Sigmoid colon (tissue), 7 donors: Measurements from ENCODE around the gene ADRA2B. TPM values are rescaled to one million over a fixed set of nuclear protein-coding genes. Genes with fewer than 3 reads are reported as not detected.

Source experiments
- DNase-seq: peaks from one replicate; pipeline ENCODE4 v3.0.0-alpha.2; 2019
- H3K27ac ChIP-seq, 4 donors: fragments of 200-600 bp; sonication (generic); one replicate each; pipeline ENCODE4 v1.5.1; 2016 to 2019; ENCODE audit warnings: mild to moderate bottlenecking in 1 of 4
- H3K27me3 ChIP-seq, 3 donors: fragments of 200-600 bp; sonication (generic); one replicate each; pipeline ENCODE4 v1.5.1; 2019; ENCODE audit warnings: mild to moderate bottlenecking in 1 of 3
- H3K36me3 ChIP-seq, 4 donors: fragments of 200-600 bp; sonication (generic); one replicate each; pipeline ENCODE4 v1.5.1; 2016 to 2019
- H3K4me1 ChIP-seq, 4 donors: fragments of 200-600 bp; sonication (generic); one replicate each; pipeline ENCODE4 v1.5.1; 2017 to 2019
- H3K4me3 ChIP-seq, 4 donors: fragments of 200-600 bp; sonication (generic); one replicate each; pipeline ENCODE4 v1.5.1; 2017 to 2019; ENCODE audit warnings: mild to moderate bottlenecking in 2 of 4, moderate library complexity in 1 of 4
- H3K9me3 ChIP-seq, 4 donors: fragments of 200-600 bp in 3 of 4; sonication (generic) in 3 of 4; one replicate each; pipeline versions ENCODE4 v1.5.1 to v1.6.1; 2013 to 2019
- EP300 ChIP-seq, 4 donors: sonication (generic); formaldehyde crosslinking; IDR thresholded peaks; one replicate each; pipeline ENCODE4 v1.6.1; 2017; ENCODE audit warnings: antibody characterized with exemption in 4 of 4
- POLR2A ChIP-seq, 2 donors: fragments of 450-650 bp; IDR thresholded peaks; one replicate each; pipeline ENCODE4 v1.6.1; 2016; ENCODE audit warnings: antibody characterized with exemption in 2 of 2, mild to moderate bottlenecking in 2 of 2, moderate library complexity in 2 of 2
- POLR2AphosphoS5 ChIP-seq, 4 donors: sonication (generic); formaldehyde crosslinking; IDR thresholded peaks; one replicate each; pipeline ENCODE4 v1.6.1; 2017; ENCODE audit warnings: antibody characterized with exemption in 4 of 4
- WGBS, 2 donors: extraction: QIAGEN DNeasy Blood & Tissue Kit; methylation state at CpG; one replicate each; pipeline ENCODE4 v1.1.7; 2013; 5-methylcytosine and 5-hydroxymethylcytosine counted together
- intact Hi-C: fragments of 100-400 bp; cut with DNase I; formaldehyde crosslinking; loops from one replicate; pipeline ENCODE4 v1.15.1; 2023
- polyA plus RNA-seq, 3 donors: library from polyadenylated mRNA; stranded (reverse); fragments of 200-250 nt; gene quantifications; one replicate each; pipeline ENCODE4 v1.2.3, GENCODE V29; 2013
- total RNA-seq, 4 donors: library from RNA; depleted of rRNA; stranded (reverse); fragments of >200 nt; gene quantifications; one replicate each; pipeline ENCODE4 v1.1.0, GENCODE V29; 2016
- TF ChIP-seq, protein P1 (sequence below), 4 experiments: fragments of 450-650 bp in 3 of 4; fragments of 200-600 bp in 1 of 4; IDR thresholded peaks; one replicate each; pipeline ENCODE4 v1.5.1; 2016 to 2019; ENCODE audit warnings: antibody characterized with exemption in 4 of 4, mild to moderate bottlenecking in 3 of 4, moderate library complexity in 2 of 4
- donor health status: healthy with polysubstance abuse.
- donor health status: Bipolar disorder and iron deficiency.
- donor health status: healthy.

The ADRA2B gene
- total and polyA plus RNA-seq, 7 donors, result under 0.01 to 1.4 (median 0.54) TPM; not detected in 1

DNA sequence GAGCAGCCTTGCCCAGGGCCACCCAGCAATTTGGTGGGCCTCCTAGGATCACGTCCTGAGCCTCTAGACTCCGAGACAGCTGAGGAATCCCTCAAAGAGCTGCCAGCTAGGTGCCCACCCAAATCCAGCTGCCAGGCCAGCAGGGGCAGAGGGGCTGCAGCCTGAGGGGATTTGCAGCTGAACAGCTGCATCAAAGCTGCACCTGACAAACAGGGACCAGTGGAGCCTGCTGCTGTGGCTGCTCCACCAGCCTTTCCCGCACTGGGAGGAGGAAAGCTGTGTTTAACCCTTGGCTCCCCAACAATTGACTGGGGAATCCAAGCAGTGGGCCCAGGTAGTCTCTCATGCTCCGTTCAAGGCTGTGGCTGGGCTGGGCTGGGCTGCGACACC lies 8.2 kb downstream of the ADRA2B start:
- no peak overlapping the region for H3K4me3 ChIP-seq
- no peaks in the 10 kb centered on the region for H3K36me3 ChIP-seq
- H3K27me3 ChIP-seq, result peaks cover 0 to 5% (median 0%) of the 10 kb centered on the region in 3 donors
- peaks cover 0 to 18% (median 7%) of the 10 kb centered on the region in 4 donors for H3K9me3 ChIP-seq
- WGBS, 2 donors, result 58 to 60% methylated on average over 5 of the region's 5 CpGs
- TF ChIP-seq POLR2A (IDR thresholded peaks at IDR 0.05), result no peak
- TF ChIP-seq, protein P1, sequence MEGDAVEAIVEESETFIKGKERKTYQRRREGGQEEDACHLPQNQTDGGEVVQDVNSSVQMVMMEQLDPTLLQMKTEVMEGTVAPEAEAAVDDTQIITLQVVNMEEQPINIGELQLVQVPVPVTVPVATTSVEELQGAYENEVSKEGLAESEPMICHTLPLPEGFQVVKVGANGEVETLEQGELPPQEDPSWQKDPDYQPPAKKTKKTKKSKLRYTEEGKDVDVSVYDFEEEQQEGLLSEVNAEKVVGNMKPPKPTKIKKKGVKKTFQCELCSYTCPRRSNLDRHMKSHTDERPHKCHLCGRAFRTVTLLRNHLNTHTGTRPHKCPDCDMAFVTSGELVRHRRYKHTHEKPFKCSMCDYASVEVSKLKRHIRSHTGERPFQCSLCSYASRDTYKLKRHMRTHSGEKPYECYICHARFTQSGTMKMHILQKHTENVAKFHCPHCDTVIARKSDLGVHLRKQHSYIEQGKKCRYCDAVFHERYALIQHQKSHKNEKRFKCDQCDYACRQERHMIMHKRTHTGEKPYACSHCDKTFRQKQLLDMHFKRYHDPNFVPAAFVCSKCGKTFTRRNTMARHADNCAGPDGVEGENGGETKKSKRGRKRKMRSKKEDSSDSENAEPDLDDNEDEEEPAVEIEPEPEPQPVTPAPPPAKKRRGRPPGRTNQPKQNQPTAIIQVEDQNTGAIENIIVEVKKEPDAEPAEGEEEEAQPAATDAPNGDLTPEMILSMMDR (IDR thresholded peaks at IDR 0.05), result no peak
- DNase-seq, result no peak
- intact Hi-C loops, result no loop called here
- peaks cover 0 to 11% (median 3%) of the 10 kb centered on the region in 4 donors for H3K4me1 ChIP-seq
- H3K27ac ChIP-seq, result no peak overlapping the region

DNA sequence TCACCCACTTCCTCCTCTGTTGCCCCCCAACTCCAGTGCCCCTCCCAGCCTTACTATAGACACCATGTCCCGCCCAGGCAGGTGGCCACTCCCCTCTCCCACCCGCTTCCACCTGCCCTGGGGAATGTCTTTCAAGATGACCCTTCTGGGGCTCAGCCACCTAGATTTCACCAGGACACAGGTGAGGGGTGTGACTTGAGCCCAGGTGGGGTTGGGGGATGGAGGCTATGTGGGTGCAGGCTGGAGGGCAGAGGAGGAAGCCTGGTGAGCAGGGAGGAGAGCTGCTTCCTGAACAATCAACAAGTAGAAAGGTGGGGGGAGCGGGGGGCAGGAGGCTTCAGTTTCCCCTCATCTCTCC lies 8.7 kb downstream of the ADRA2B start:
- H3K27ac ChIP-seq, result no peak overlapping the region
- WGBS, 2 donors, result 59 to 74% methylated on average over 3 of the region's 3 CpGs
- no peaks in the 10 kb centered on the region for H3K36me3 ChIP-seq
- no peak overlapping the region for H3K4me3 ChIP-seq
- intact Hi-C loops, result no loop called here
- H3K27me3 ChIP-seq, result peaks cover 0 to 5% (median 0%) of the 10 kb centered on the region in 3 donors
- TF ChIP-seq POLR2A (IDR thresholded peaks at IDR 0.05) (no peak), POLR2AphosphoS5 (IDR thresholded peaks at IDR 0.05) (no peak), EP300 (IDR thresholded peaks at IDR 0.05) (no peak)
- TF ChIP-seq, protein P1 (IDR thresholded peaks at IDR 0.05), result no peak
- H3K4me1 ChIP-seq, result peaks cover 0 to 11% (median 3%) of the 10 kb centered on the region in 4 donors
- H3K9me3 ChIP-seq, result peaks cover 0 to 18% (median 7%) of the 10 kb centered on the region in 4 donors
- DNase-seq, result peak; percentile 56

DNA sequence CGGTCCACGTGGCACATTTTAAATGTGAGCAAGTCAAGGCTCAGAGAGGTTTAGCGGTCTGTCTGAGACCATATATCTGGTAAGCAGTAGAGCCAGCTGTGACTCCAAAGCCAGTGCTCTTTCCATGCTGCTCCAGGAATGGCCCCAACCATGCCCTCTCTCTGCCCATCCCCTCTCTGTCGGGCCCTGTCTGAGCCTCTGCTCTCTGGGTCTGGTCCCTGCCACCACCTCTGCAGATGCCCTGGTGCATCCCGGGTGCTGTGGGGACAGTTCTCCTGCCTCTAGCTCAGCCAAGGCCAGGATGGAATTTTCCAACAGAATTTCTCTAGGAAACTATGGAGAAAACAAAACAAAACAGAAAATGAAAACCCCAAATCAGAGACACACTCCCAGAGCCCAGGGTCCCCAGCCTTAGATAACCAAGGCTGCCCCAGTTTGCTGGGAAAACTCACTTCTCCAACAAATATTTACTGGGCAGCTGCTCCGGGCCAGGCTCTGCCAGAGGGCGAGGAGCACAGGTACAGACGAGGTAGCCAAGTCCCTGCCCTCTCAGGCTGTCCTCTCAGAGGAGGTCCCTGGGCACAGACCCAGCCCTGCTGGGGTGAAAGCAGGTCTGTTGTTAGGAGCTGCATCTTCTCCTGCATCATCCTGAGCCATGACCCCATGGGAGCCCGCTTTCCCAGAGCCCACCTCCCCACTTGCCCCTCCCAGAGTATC lies 9.2 kb downstream of the ADRA2B start:
- H3K27me3 ChIP-seq, result peaks cover 0 to 5% (median 0%) of the 10 kb centered on the region in 3 donors
- H3K36me3 ChIP-seq, result no peaks in the 10 kb centered on the region
- H3K4me3 ChIP-seq, result no peak overlapping the region
- H3K9me3 ChIP-seq, result peaks cover 0 to 18% (median 7%) of the 10 kb centered on the region in 4 donors
- TF ChIP-seq POLR2AphosphoS5 (IDR thresholded peaks at IDR 0.05), result no peak
- 58 to 81% methylated on average over 9 of the region's 9 CpGs for WGBS, 2 donors
- intact Hi-C loops, result no loop called here
- H3K4me1 ChIP-seq, result peaks cover 0 to 11% (median 3%) of the 10 kb centered on the region in 4 donors
- DNase-seq, result peak; percentile 33
- H3K27ac ChIP-seq, result no peak overlapping the region

DNA sequence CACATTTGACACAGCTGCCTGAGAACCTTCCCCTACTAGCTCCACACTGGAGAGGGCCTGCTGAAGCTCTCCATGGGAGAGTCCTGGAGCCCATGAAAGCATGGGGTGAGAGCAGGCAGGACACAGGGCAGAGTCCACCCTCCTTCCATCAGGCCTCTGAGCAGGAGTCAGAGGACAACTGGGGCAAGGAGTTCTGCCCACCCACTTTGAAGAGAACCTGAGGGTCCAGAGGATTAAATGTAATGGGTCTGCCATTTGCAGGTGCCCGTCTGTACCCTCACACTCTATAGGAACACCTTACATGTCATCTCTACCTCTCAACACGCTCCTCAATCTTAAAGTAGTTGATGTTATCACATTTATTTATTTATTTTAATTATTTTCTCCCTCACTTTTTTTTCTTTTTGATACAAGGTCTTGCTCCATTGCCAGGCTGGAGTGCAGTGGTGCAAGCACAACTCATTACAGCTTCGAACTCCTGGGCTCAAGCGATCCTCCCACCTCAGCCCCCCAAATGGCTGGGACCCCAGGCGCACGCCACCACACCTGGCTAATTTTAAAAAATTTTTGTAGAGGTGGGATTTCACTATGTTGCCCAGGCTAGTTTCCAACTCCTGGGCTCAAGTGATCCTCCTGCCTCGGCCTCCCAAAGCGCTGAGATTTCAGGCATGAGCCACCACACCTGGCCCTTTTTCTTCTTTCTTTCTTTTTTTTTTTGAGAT lies 10.2 kb downstream of the ADRA2B start:
- DNase-seq, result peak; percentile 17
- H3K4me3 ChIP-seq, result no peak overlapping the region
- peaks cover 0 to 18% (median 7%) of the 10 kb centered on the region in 4 donors for H3K9me3 ChIP-seq
- intact Hi-C loops, result no loop called here
- no peak overlapping the region for H3K27ac ChIP-seq
- no peaks in the 10 kb centered on the region for H3K36me3 ChIP-seq
- WGBS, 2 donors, result 95 to 97% methylated on average over 8 of the region's 8 CpGs
- peaks cover 0 to 5% (median 0%) of the 10 kb centered on the region in 3 donors for H3K27me3 ChIP-seq
- TF ChIP-seq, protein P1 (IDR thresholded peaks at IDR 0.05), result no peak
- TF ChIP-seq POLR2AphosphoS5 (IDR thresholded peaks at IDR 0.05) (no peak), EP300 (IDR thresholded peaks at IDR 0.05) (no peak), POLR2A (IDR thresholded peaks at IDR 0.05) (no peak)
- peaks cover 0 to 11% (median 3%) of the 10 kb centered on the region in 4 donors for H3K4me1 ChIP-seq

DNA sequence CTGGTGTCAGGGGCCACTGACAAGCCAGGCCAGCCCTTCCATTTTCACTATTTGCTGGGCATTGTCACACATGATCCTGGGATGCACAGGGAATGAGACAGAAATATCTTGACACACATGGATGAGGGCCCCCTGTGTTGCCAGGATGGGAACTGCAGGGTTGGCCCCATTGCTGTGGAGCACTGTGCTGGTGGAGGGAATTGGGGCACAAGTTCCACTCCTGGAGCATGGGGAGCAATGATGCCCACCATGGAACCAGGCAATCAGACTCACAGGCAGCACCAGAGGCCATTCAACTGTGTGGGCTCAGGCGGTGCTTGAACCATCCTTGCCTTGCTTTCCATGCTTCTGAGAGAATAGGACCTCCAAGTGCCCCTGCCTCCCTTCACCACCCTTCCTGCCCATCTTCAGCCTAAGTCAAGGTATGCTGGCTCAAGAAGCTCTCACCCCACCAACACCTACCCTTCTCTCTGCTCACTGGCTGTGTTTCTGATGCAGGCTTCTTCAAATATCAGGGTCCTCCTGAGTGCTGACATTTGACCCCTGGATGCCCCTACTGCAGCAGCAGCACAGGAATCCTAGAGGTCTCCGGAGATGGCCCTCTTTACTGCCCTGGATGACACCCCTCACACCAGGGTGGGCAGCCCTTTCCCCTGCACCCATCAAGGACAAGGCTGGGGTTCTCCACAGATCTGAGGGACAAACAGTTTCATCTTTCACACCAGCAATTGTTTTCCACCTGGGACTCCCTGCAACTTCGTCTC lies 11.0 kb downstream of the ADRA2B start:
- Histone ChIP-seq H3K27me3 (peaks cover 0 to 5% (median 0%) of the 10 kb centered on the region in 3 donors), H3K27ac (no peak overlapping the region), H3K36me3 (no peaks in the 10 kb centered on the region), H3K9me3 (peaks cover 0 to 18% (median 7%) of the 10 kb centered on the region in 4 donors), H3K4me3 (no peak overlapping the region), H3K4me1 (peaks cover 0 to 11% (median 3%) of the 10 kb centered on the region in 4 donors)
- intact Hi-C loops, result no loop called here
- WGBS, 2 donors, result 85 to 90% methylated on average over 3 of the region's 3 CpGs
- no peak for DNase-seq
- TF ChIP-seq POLR2AphosphoS5 (IDR thresholded peaks at IDR 0.05) (no peak), POLR2A (IDR thresholded peaks at IDR 0.05) (no peak), EP300 (IDR thresholded peaks at IDR 0.05) (no peak)
- TF ChIP-seq, protein P1 (IDR thresholded peaks at IDR 0.05), result no peak
